Rectal smooth muscle tissue (tissue), 1 donor: ENCODE results near the gene TRAF4.
"Not testable (repeated sequence)": the region's sequence is repeated elsewhere in the genome, so short reads cannot be mapped to it uniquely, and the experiment has no call there.

Experiments used
- H3K27ac ChIP-seq: one replicate; pipeline ENCODE4 v1.7.0; 2013; ENCODE audit warnings: low read depth, low read length, inconsistent platforms
- H3K27me3 ChIP-seq: one replicate; pipeline ENCODE4 v1.7.0; 2013; ENCODE audit warnings: low read length; ENCODE audit not compliant: control insufficient read depth, insufficient read depth
- H3K36me3 ChIP-seq: one replicate; pipeline ENCODE4 v1.7.0; 2013; ENCODE audit warnings: low read length; ENCODE audit not compliant: control insufficient read depth, insufficient read depth
- H3K4me1 ChIP-seq: one replicate; pipeline ENCODE4 v1.7.0; 2013; ENCODE audit warnings: low read length; ENCODE audit not compliant: control insufficient read depth, insufficient read depth
- H3K4me3 ChIP-seq: one replicate; pipeline ENCODE4 v1.7.0; 2013; ENCODE audit warnings: low read length
- H3K9ac ChIP-seq: one replicate; pipeline ENCODE4 v1.7.0; 2013; ENCODE audit warnings: low read length

Gene TRAF4

GRCh38 chr17:28765038-28765437 is 21.2 kb downstream of the TRAF4 start:
- Histone ChIP-seq H3K27ac (no peak overlapping the region), H3K9ac (no peak overlapping the region), H3K27me3 (no peaks in the 10 kb centered on the region), H3K4me3 (no peak overlapping the region), H3K4me1 (no peaks in the 10 kb centered on the region), H3K36me3 (peaks cover 3% of the 10 kb centered on the region)

- Histone ChIP-seq H3K27ac (no peak overlapping the region), H3K4me1 (peaks cover 2% of the 10 kb centered on the region)
These were observed 29.9 kb downstream of the TRAF4 start for GRCh38 chr17:28773736-28774135.

GRCh38 chr17:28774206-28774605 is 30.4 kb downstream of the TRAF4 start:
- Histone ChIP-seq H3K27me3 (no peaks in the 10 kb centered on the region), H3K27ac (no peak overlapping the region), H3K9ac (no peak overlapping the region), H3K36me3 (no peaks in the 10 kb centered on the region), H3K4me1 (peaks cover 2% of the 10 kb centered on the region), H3K4me3 (no peak overlapping the region)

More at GRCh38 chr17:28773736-28774135, 29.9 kb downstream of the TRAF4 start:
- H3K9ac ChIP-seq = no peak overlapping the region
- H3K36me3 ChIP-seq = no peaks in the 10 kb centered on the region
- no peak overlapping the region for H3K4me3 ChIP-seq
- no peaks in the 10 kb centered on the region for H3K27me3 ChIP-seq

- Histone ChIP-seq H3K9ac (no peak overlapping the region), H3K27ac (no peak overlapping the region), H3K4me1 (peaks cover 2% of the 10 kb centered on the region), H3K4me3 (no peak overlapping the region), H3K27me3 (no peaks in the 10 kb centered on the region), H3K36me3 (no peaks in the 10 kb centered on the region)
These were observed 33.4 kb downstream of the TRAF4 start for GRCh38 chr17:28777178-28777577.

- H3K9ac ChIP-seq, H3K4me1 ChIP-seq, H3K27ac ChIP-seq, H3K36me3 ChIP-seq, H3K4me3 ChIP-seq, H3K27me3 ChIP-seq: not testable (repeated sequence)
These were observed 35.8 kb downstream of the TRAF4 start for GRCh38 chr17:28779601-28780000.

GRCh38 chr17:28783161-28783560 is 39.4 kb downstream of the TRAF4 start:
- Histone ChIP-seq H3K36me3 (no peaks in the 10 kb centered on the region), H3K9ac (no peak overlapping the region), H3K4me1 (no peaks in the 10 kb centered on the region), H3K4me3 (no peak overlapping the region), H3K27me3 (no peaks in the 10 kb centered on the region), H3K27ac (no peak overlapping the region)

GRCh38 chr17:28788100-28788499 is 44.3 kb downstream of the TRAF4 start:
- H3K27ac ChIP-seq = no peak overlapping the region
- H3K4me1 ChIP-seq = no peaks in the 10 kb centered on the region
- no peak overlapping the region for H3K9ac ChIP-seq
- H3K4me3 ChIP-seq = no peak overlapping the region
- H3K36me3 ChIP-seq = no peaks in the 10 kb centered on the region
- H3K27me3 ChIP-seq = no peaks in the 10 kb centered on the region

- Histone ChIP-seq H3K27me3 (no peaks in the 10 kb centered on the region), H3K36me3 (no peaks in the 10 kb centered on the region), H3K9ac (no peak overlapping the region), H3K4me3 (no peak overlapping the region), H3K4me1 (no peaks in the 10 kb centered on the region), H3K27ac (no peak overlapping the region)
These were observed 49.3 kb downstream of the TRAF4 start for GRCh38 chr17:28792877-28793661.

GRCh38 chr17:28794846-28795441 is 51.1 kb downstream of the TRAF4 start:
- not testable (repeated sequence) for H3K27me3 ChIP-seq, H3K9ac ChIP-seq, H3K4me1 ChIP-seq, H3K27ac ChIP-seq, H3K36me3 ChIP-seq, H3K4me3 ChIP-seq

- H3K27me3 ChIP-seq = no peaks in the 10 kb centered on the region
- H3K9ac ChIP-seq = no peak overlapping the region
- no peaks in the 10 kb centered on the region for H3K4me1 ChIP-seq
- no peaks in the 10 kb centered on the region for H3K36me3 ChIP-seq
- no peak overlapping the region for H3K27ac ChIP-seq
- H3K4me3 ChIP-seq = no peak overlapping the region
These were observed 52.3 kb downstream of the TRAF4 start for GRCh38 chr17:28796062-28796461.
